ENCODE results near the gene GTF2IRD1.
"Not testable (repeated sequence)": the region's sequence is repeated elsewhere in the genome, so short reads cannot be mapped to it uniquely, and the experiment has no call there.

The GTF2IRD1 gene

GRCh38 chr7:74410772-74411171, 42.9 kb upstream of the GTF2IRD1 start:
- H3K36me3 ChIP-seq: peaks cover 0 to 5% (median 0%) of the 10 kb centered on the region in 11 experiments; a peak in 1 of 22 replicates
- H3K9ac ChIP-seq: no peak overlapping the region
- H3K27me3 ChIP-seq: no peaks in the 10 kb centered on the region
- no peaks in the 10 kb centered on the region for H4K20me1 ChIP-seq
- no peak for TF ChIP-seq Cebpa-rat (IDR thresholded peaks at IDR 0.05)
- no peaks in the 10 kb centered on the region for H3K9me3 ChIP-seq (replicated peaks in 1 of 11)
- peaks cover 5 to 42% (median 33%) of the 10 kb centered on the region in 10 experiments for H3K4me1 ChIP-seq
- H3K4me2 ChIP-seq: no peak overlapping the region
- H3K27ac ChIP-seq: no peak overlapping the region
- H3K4me3 ChIP-seq: no peak overlapping the region

GRCh38 chr7:74411571-74411970, 42.1 kb upstream of the GTF2IRD1 start:
- not testable (repeated sequence) for H4K20me1 ChIP-seq; H3K4me3 ChIP-seq; H3K9me3 ChIP-seq (replicated peaks in 1 of 11); H3K36me3 ChIP-seq; H3K27me3 ChIP-seq
- Histone ChIP-seq H3K9ac (0 out of 22 replicates have a peak overlapping the region, but pooled peaks of 1 of the 11 experiments have one; percentile 2), H3K4me1 (peaks cover 0 to 34% (median 27%) of the 10 kb centered on the region in 10 experiments; a peak in 17 of 20 replicates), H3K27ac (peak overlapping the region in 3 of 11 experiments; percentile 21 to 62 (median 35); a peak in 3 of 22 replicates), H3K4me2 (peak overlapping the region in 5 of 11 experiments; percentile 19 to 32 (median 23); a peak in 5 of 22 replicates)

GRCh38 chr7:74412056-74412455, 41.6 kb upstream of the GTF2IRD1 start:
- H3K36me3 ChIP-seq: peaks cover 0 to 4% (median 0%) of the 10 kb centered on the region in 11 experiments; a peak in 1 of 22 replicates

GRCh38 chr7:74412603-74413002, 41.1 kb upstream of the GTF2IRD1 start:
- peak overlapping the region in 1 of 11 experiments; percentile 2; a peak in 2 of 22 replicates for H3K9ac ChIP-seq
- H3K4me1 ChIP-seq: peaks cover 0 to 30% (median 23%) of the 10 kb centered on the region in 10 experiments; a peak in 17 of 20 replicates
- H3K27me3 ChIP-seq: no peaks in the 10 kb centered on the region
- no peaks in the 10 kb centered on the region for H3K36me3 ChIP-seq
- no peak for TF ChIP-seq Cebpa-rat (IDR thresholded peaks at IDR 0.05)
- peak overlapping the region in 5 of 11 experiments; percentile 11 to 43 (median 18); a peak in 2 of 22 replicates for H3K4me2 ChIP-seq
- H3K27ac ChIP-seq: peak overlapping the region in 7 of 11 experiments; percentile 5 to 62 (median 32); a peak in 8 of 22 replicates
- no peaks in the 10 kb centered on the region for H4K20me1 ChIP-seq
- H3K4me3 ChIP-seq: no peak overlapping the region
- H3K9me3 ChIP-seq (replicated peaks in 1 of 11): no peaks in the 10 kb centered on the region

More at GRCh38 chr7:74412056-74412455, 41.6 kb upstream of the GTF2IRD1 start:
- H3K27me3 ChIP-seq: no peaks in the 10 kb centered on the region
- peak overlapping the region in 7 of 11 experiments; percentile 5 to 62 (median 32); a peak in 8 of 22 replicates for H3K27ac ChIP-seq
- H3K4me1 ChIP-seq: peaks cover 0 to 30% (median 24%) of the 10 kb centered on the region in 10 experiments; a peak in 17 of 20 replicates
- peak overlapping the region in 2 of 11 experiments; percentile 2 to 36; a peak in 3 of 22 replicates for H3K9ac ChIP-seq
- no peaks in the 10 kb centered on the region for H3K9me3 ChIP-seq (replicated peaks in 1 of 11)
- no peak for TF ChIP-seq Cebpa-rat (IDR thresholded peaks at IDR 0.05)
- no peaks in the 10 kb centered on the region for H4K20me1 ChIP-seq
- H3K4me2 ChIP-seq: peak overlapping the region in 5 of 11 experiments; percentile 11 to 32 (median 23); a peak in 4 of 22 replicates
- H3K4me3 ChIP-seq: no peak overlapping the region

- H3K4me1 ChIP-seq: peaks cover 0 to 27% (median 24%) of the 10 kb centered on the region in 10 experiments; a peak in 16 of 20 replicates
- not testable (repeated sequence) for H3K4me2 ChIP-seq; H3K9me3 ChIP-seq (replicated peaks in 1 of 11); H3K27me3 ChIP-seq; H3K36me3 ChIP-seq; H3K9ac ChIP-seq; H3K4me3 ChIP-seq; H3K27ac ChIP-seq; H4K20me1 ChIP-seq
Observed at GRCh38 chr7:74414595-74415333, 38.9 kb upstream of the GTF2IRD1 start.

- TF ChIP-seq Cebpa-rat (IDR thresholded peaks at IDR 0.05): no peak
- Histone ChIP-seq H3K27me3 (no peaks in the 10 kb centered on the region), H3K4me2 (peak overlapping the region in 10 of 11 experiments; percentile 15 to 45 (median 33); a peak in 9 of 22 replicates), H3K9me3 (replicated peaks in 1 of 11) (no peaks in the 10 kb centered on the region), H4K20me1 (no peaks in the 10 kb centered on the region), H3K4me1 (peaks cover 0 to 20% (median 15%) of the 10 kb centered on the region in 10 experiments; a peak in 15 of 20 replicates), H3K36me3 (no peaks in the 10 kb centered on the region), H3K27ac (peak overlapping the region in 7 of 11 experiments; percentile 18 to 61 (median 38); a peak in 9 of 22 replicates), H3K9ac (peak overlapping the region in 6 of 11 experiments; percentile 8 to 56 (median 42); a peak in 7 of 22 replicates), H3K4me3 (no peak overlapping the region)
Observed at GRCh38 chr7:74417419-74417971, 36.2 kb upstream of the GTF2IRD1 start.

GRCh38 chr7:74418076-74418475, 35.6 kb upstream of the GTF2IRD1 start:
- Histone ChIP-seq H3K4me3 (no peak overlapping the region), H3K36me3 (no peaks in the 10 kb centered on the region), H3K9me3 (replicated peaks in 1 of 11) (no peaks in the 10 kb centered on the region), H3K4me1 (peaks cover 0 to 16% (median 11%) of the 10 kb centered on the region in 10 experiments; a peak in 15 of 20 replicates), H3K27me3 (no peaks in the 10 kb centered on the region), H3K4me2 (no peak overlapping the region), H3K9ac (peak overlapping the region in 2 of 11 experiments; percentile 18 to 56; a peak in 2 of 22 replicates), H4K20me1 (no peaks in the 10 kb centered on the region), H3K27ac (peak overlapping the region in 3 of 11 experiments; percentile 10 to 61 (median 45); a peak in 4 of 22 replicates)
- no peak for TF ChIP-seq Cebpa-rat (IDR thresholded peaks at IDR 0.05)

- no peaks in the 10 kb centered on the region for H4K20me1 ChIP-seq
- no peak overlapping the region for H3K27ac ChIP-seq
- TF ChIP-seq Cebpa-rat (IDR thresholded peaks at IDR 0.05): no peak
- H3K4me1 ChIP-seq: peaks cover 0 to 16% (median 11%) of the 10 kb centered on the region in 10 experiments; a peak in 15 of 20 replicates
- H3K4me2 ChIP-seq: no peak overlapping the region
- H3K36me3 ChIP-seq: no peaks in the 10 kb centered on the region
- H3K9ac ChIP-seq: no peak overlapping the region
- no peak overlapping the region for H3K4me3 ChIP-seq
- H3K27me3 ChIP-seq: no peaks in the 10 kb centered on the region
- no peaks in the 10 kb centered on the region for H3K9me3 ChIP-seq (replicated peaks in 1 of 11)
Observed at GRCh38 chr7:74418538-74418937, 35.2 kb upstream of the GTF2IRD1 start.

GRCh38 chr7:74419232-74419631, 34.5 kb upstream of the GTF2IRD1 start:
- not testable (repeated sequence) for H4K20me1 ChIP-seq; H3K27ac ChIP-seq; H3K27me3 ChIP-seq; H3K36me3 ChIP-seq; H3K4me2 ChIP-seq; H3K4me3 ChIP-seq; H3K9me3 ChIP-seq (replicated peaks in 1 of 11); H3K9ac ChIP-seq
- H3K4me1 ChIP-seq: peaks cover 0 to 16% (median 11%) of the 10 kb centered on the region in 10 experiments; a peak in 15 of 20 replicates

All from BLaER1 treated with 17β-estradiol and CSF1 and Interleukin-3, amounts not matched to agents 10 nM and 100 nM (cell line).